Embryonic facial prominence (tissue), 1 donor: ENCODE measurements around the gene RAMACL.

Source experiments
- DNase-seq: peaks from one replicate; pipeline ENCODE4 v3.0.0-alpha.2; 2016; ENCODE audit errors: extremely low spot score

The RAMACL gene

GRCh38 chr6:166578536-166579236 lies 7.8 kb downstream of the RAMACL start:
- no peak for DNase-seq

DNA sequence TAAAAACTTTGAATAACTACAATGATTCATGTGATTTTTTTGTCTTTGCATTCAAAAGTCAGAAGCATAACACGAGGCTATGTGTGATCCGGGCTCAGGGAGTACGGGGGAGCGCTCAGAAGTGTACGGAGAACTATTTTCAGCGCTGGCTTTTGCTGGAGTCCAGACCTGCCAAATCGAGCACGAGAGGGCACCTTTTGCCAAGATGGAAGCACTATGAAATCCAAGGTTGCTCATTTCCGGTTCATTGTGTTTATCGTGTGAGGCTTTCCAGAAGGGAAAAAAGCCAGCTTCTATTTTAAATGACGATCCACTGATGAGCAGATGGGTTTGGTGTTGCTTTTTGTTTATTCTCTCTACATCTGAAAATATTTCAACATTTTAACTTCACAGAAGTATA lies 11.3 kb downstream of the RAMACL start:
- no peak for DNase-seq

DNA sequence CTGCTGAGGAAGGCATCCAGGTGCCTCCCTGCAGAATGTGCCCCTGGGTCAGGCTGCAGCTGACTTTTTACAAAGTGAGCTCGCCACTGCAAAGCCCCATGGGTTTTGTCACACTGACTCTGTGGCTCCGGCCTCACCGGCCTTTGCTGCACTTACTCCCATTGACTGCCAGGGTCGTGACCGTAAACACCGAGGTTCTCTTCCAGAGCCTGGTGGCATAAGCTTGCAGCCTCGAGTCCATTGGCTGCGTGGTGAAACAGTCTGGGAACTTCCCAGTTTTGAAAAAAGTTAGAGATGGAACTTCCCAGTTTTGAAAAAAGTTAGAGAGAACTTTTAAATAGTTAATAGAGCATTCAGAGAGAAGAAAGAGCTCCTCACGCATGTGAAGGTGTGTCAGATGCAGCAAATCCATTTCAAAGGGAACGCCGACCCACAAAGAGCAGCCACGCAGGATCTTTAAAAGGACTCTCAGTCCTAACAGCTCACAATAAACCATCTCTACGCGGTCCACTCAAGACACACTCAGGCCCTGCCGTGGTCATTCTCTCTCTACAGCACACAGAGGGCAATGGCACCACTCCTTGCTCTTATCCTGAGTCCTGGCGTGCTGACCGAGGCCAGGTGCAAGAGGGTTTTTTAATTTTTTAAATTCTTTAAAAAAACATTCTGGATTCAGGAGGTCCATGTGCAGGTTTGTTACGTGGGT lies 12.8 kb downstream of the RAMACL start:
- no peak for DNase-seq

DNA sequence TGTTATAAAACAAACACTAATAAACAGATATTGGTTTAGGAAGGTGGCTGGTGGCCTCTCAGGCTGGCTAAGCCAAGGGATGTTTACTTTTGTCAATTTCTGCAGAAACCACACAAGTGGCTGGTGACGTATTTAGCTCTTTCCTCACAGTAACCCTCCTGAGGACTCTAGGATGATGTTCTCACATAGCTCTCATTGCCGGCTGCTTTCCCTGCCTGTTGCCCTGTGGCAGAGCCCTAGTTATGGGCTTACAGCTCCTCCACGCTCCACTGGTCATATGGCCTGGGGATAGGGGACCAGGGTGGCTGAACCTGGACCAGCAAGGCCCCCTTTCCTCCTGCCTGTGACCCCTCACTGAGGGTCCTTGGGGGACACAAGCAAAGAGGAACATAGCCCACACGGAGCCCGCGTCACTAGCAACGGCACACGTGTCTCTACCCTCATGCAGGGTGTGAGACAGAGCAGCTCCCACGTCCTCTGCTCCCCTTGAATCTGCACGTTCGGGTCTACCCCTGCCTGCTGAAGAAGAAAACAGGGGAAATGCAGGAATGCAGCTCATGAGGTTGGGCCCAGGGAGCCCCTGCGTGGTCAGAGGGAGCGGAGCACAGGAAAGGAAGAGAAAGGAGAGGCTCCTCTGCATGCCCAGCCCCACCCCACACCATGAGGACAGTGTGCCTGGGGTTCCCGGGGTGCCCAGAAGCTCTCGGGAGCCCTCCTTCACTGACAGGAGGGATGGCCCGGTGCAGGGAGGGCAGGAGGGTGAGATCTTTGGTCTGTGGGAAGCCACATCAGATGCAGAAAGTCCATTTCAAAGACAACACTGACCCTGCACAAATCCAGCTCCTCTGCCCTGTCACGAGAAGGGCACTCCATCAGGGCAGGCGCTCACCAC lies 13.9 kb downstream of the RAMACL start:
- DNase-seq = no peak

DNA sequence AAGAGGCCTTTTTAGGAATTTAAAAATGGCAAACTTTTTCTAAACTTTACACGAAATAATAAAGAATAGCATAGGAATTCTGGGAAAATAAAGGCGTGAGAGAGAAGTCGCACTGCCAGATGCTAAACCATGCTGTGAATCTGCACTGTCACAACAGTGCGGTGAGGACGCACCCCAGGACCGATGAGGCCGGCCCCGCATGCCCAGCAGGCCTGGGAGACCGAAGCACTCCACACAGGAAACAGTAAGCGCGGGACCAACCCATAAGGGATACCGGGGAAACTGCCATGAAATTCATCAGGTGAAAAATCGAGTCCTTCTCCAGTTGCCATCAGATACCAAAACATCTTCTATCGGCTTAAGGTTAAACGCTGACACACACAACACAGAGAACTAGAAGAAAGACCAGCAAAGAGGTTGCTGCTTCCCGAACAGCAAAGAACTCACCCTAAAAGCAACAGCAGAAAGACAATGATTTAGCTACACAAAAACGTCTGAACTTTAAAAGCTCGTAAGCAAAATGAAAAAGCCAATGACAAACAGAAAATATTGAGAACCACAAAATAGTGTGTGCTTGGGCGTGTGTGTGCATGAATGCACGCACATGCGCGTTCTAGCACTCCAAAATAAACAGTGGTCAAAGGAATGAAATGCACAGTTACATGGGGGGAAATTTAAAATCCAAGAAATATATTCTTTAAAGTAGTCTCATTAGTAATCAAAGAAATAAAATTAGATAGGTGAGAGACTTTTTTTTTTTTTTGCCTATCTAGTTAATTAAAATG lies 15.4 kb downstream of the RAMACL start:
- no peak for DNase-seq

- DNase-seq = no peak
These were observed 17.3 kb downstream of the RAMACL start for GRCh38 chr6:166569206-166569605.

DNA sequence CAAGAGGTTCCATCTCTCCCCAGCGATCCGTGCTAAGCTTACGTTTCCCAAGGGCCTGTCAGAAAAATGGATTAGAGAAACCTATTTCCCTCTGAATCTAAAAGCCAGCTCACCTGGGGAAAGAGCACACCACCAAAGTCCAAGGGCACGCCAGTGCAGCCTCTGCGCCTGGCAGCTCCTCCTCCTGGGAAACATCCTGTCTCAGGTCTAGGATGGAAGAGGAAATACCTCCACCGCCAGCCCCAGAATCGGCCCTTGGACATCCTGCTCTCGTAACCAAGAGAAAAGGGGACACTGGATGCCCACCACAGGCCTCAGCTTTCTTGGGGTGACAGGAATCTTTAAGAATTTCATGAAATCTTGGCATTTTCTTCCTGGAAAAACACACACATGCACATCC lies 18.7 kb downstream of the RAMACL start:
- DNase-seq = no peak

GRCh38 chr6:166567107-166567506 lies 19.4 kb downstream of the RAMACL start:
- no peak for DNase-seq

- DNase-seq = no peak
These were observed 20.2 kb downstream of the RAMACL start for GRCh38 chr6:166566026-166567011.

DNA sequence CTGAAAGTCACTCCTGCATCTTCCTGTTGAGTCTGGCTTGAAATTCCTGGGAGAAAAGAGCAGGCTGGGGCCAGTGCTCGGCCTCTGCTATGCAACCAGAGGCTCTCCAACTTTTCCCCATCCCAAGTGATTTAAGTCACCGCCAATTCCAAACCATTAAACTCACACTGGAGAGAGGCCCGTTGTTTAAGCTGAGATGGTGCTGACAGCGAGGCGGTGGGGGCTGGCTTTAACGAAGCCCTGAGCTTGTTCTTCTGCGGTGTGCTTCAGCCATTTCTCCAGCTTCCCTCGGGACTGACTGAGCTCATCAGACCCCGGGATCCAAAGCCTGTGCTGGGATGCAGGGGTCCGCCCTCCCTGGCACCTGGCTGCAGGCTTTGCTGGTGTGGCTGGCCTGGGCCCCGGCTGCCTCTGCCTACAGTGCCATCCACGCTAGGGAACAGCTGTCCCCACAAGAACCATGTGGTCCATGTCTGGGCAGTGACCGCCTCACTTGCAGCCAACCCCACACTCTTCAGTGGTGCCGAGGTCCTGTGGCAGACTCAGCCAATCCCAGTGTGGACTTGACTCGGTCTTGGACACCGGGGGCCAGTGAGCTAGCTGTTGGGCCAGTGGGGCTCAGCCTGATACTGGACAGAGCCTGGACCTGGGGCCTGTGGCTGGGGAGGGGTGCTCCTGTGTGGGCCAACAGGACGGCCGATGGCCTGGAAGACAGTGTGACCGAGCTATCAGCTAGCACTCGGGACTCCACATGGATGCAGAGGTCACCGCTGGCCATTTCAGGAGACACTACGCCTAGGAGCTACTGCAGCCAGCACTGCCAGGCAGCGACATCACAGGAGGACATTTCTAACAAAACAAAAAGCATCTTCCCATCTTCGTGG lies 21.2 kb downstream of the RAMACL start:
- DNase-seq = no peak

- DNase-seq = no peak
These were observed 22.7 kb downstream of the RAMACL start for GRCh38 chr6:166563805-166564204.

DNA sequence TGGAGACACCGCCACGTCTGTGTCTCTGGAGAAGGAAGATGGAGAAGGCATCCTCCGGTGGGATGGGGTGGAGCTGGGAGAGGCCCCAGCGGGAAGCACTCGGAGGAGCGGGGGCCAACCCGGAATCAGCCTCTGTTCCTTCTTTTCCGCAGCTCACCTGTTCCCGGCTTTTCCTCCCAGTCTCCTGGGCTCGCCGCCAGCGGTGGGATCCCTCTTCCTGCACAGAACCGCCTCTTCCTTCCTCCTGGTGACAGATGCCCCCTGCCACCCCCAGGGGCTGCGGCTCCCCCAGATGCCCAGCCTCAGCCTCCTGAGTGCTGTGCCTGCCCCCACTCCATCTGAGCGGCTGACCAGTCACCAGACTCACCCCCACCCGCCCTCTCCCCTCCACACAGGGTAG lies 23.3 kb downstream of the RAMACL start:
- no peak for DNase-seq

- no peak for DNase-seq
These were observed 23.8 kb downstream of the RAMACL start for GRCh38 chr6:166562726-166563125.

DNA sequence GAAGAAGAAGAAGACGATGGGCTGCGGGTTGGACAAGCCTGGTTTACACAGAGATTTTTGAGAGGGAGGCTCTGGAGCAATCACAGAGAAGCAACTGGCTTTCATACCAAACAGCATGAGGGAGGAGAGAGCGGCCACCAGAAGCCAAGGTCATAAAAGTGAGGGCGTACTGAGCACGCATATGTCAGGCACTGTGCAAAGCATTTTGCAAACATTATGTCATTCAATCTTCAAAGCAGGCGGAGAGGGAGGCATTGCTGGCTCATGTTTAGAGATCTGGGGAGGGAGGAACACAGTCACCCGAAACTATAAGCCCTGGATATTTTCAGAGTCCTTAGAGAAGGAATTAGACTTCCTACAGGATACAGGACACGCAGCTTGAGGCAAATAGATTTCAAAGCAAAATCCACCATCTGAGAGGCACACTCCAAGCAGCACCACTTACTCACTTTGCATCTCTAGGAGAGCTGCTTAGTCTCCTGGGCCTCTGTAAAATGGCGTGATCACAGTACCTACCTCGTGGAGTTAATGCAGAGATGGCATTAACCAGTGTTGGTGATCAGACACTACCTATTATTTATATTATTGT lies 24.6 kb downstream of the RAMACL start:
- DNase-seq = no peak

DNA sequence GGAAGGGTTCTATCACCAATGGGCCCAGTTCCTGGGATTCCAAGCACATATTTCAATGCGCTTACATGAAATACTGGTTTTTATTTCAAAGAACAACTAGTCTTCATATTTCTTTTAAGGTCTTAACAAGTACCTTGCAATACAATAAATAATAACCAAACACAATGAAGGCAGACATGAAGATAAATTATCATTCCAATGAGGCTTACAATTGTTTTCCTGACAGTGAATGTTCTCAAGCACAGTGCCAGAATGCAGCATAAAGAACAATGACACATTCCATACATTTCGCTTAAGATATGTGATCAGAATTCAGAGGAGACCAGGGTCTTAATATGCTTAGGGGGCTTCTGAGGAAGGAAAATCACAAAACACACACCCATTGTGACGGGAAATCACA lies 26.3 kb downstream of the RAMACL start:
- DNase-seq = no peak

- no peak for DNase-seq
These were observed 26.8 kb downstream of the RAMACL start for GRCh38 chr6:166559662-166560061.

- DNase-seq = no peak
These were observed 27.3 kb downstream of the RAMACL start for GRCh38 chr6:166559211-166559610.

DNA sequence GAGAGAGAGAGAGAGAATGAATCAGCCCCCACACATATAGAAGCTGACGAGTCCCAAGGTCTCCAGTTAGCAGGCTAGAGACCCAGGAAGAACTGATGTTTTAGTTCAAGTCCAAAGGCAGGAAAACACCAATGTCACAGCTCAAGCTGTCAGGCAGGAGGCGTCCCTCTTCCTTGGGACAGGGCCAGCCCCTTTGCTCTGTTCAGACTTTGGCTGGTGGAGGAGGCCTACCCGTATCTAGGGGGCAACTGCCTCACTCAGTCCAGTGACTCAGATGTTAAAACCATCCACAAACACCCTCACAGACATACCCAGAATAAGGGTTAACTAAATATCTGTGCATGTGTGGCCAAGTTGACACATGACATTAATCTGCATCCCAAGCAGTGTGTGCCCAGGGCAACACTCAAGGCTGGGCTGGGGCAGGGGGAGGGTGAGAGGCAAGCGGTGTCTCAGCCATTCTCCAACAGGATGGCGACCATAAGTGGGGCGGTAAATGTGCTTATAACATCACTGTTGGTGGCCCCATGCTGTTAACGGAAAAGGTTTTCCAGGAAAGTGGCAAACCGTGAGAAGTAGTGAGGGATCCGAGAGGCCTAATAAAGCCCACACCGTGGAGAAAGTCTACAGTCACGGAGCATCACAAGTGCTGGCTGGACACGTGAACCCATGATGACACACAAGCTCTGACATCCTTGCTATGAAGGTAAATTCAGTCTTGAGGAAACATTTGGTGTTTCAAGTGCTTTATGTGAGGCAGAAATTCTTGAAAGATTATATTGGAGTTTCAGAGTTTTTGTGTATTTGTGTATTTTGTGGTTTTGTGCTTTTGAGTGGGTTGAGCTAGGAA lies 28.1 kb downstream of the RAMACL start:
- no peak for DNase-seq
